Measurements from ENCODE around the gene NAT9.

The NAT9 gene

GRCh38 chr17:74779948-74780400 is 3.8 kb upstream of the NAT9 start:
- no peak for DNase-seq (ENCODE audit: low spot score)

GRCh38 chr17:74779501-74779900 is 3.4 kb upstream of the NAT9 start:
- no peak for DNase-seq (ENCODE audit: low spot score)

GRCh38 chr17:74778960-74779359 is 2.8 kb upstream of the NAT9 start:
- no peak for DNase-seq (ENCODE audit: low spot score)

GRCh38 chr17:74777901-74778515 is 1.9 kb upstream of the NAT9 start:
- DNase-seq (ENCODE audit: low spot score) = no peak

GRCh38 chr17:74776990-74777389 is 845 bp upstream of the NAT9 start:
- DNase-seq (ENCODE audit: low spot score) = no peak

- no peak for DNase-seq (ENCODE audit: low spot score)
Measured at GRCh38 chr17:74775409-74776043, 619 bp downstream of the NAT9 start.

- no peak for DNase-seq (ENCODE audit: low spot score)
Measured at GRCh38 chr17:74773871-74774286, 2.3 kb downstream of the NAT9 start.

GRCh38 chr17:74773414-74773813 is 2.7 kb downstream of the NAT9 start:
- DNase-seq (ENCODE audit: low spot score) = no peak

- no peak for DNase-seq (ENCODE audit: low spot score)
Measured at GRCh38 chr17:74772053-74772452, 4.1 kb downstream of the NAT9 start.

GRCh38 chr17:74771319-74771914 is 4.7 kb downstream of the NAT9 start:
- DNase-seq (ENCODE audit: low spot score) = no peak

- peak; percentile 80 for DNase-seq (ENCODE audit: low spot score)
Measured at GRCh38 chr17:74770498-74771318, 5.4 kb downstream of the NAT9 start.

- DNase-seq (ENCODE audit: low spot score) = no peak
Measured at GRCh38 chr17:74769856-74770497, 6.2 kb downstream of the NAT9 start.

GRCh38 chr17:74769266-74769855 is 6.8 kb downstream of the NAT9 start:
- no peak for DNase-seq (ENCODE audit: low spot score)

GRCh38 chr17:74768763-74769114 is 7.4 kb downstream of the NAT9 start:
- DNase-seq (ENCODE audit: low spot score) = no peak

GRCh38 chr17:74768069-74768762 is 7.9 kb downstream of the NAT9 start:
- peak; percentile 49 for DNase-seq (ENCODE audit: low spot score)

- no peak for DNase-seq (ENCODE audit: low spot score)
Measured at GRCh38 chr17:74767111-74767516, 9.0 kb downstream of the NAT9 start.

GRCh38 chr17:74766413-74766812 is 9.7 kb downstream of the NAT9 start:
- no peak for DNase-seq (ENCODE audit: low spot score)

- no peak for DNase-seq (ENCODE audit: low spot score)
Measured at GRCh38 chr17:74764751-74765286, 11.3 kb downstream of the NAT9 start.

- DNase-seq (ENCODE audit: low spot score) = peak; percentile 71
Measured at GRCh38 chr17:74763565-74764387, 12.4 kb downstream of the NAT9 start.

- no peak for DNase-seq (ENCODE audit: low spot score)
Measured at GRCh38 chr17:74761931-74762330, 14.2 kb downstream of the NAT9 start.

All from iPS-NIHi11 (cell line).